ENCODE results near the gene KRTAP7-1.

Gene KRTAP7-1

GRCh38 chr21:30829659-30830058, at the start of gene KRTAP7-1:
Gene KRTAP7-1, minus strand, starts transcription at chr21:30829759. Its CDS starts 61 bp downstream, at chr21:30829698.
- DNase-seq (ENCODE audit: low read depth, low spot score), result no peak
- no peak for TF ChIP-seq CTCF (IDR thresholded peaks at IDR 0.05; ENCODE audit: low read depth, low read length)
- in situ Hi-C loops (cut with HindIII; ENCODE audit: low sequenced_read_pairs), result no loop called here
- H3K4me3 ChIP-seq (ENCODE audit: low read depth, low read length), result no peak within 1 kb of the TSS

- H3K4me3 ChIP-seq (ENCODE audit: low read depth, low read length), result no peak overlapping the region
- DNase-seq (ENCODE audit: low read depth, low spot score), result no peak
- TF ChIP-seq CTCF (IDR thresholded peaks at IDR 0.05; ENCODE audit: low read depth, low read length), result no peak
- in situ Hi-C loops (cut with HindIII; ENCODE audit: low sequenced_read_pairs), result no loop called here
These were observed 45.0 kb upstream of the KRTAP7-1 start for GRCh38 chr21:30874526-30874925.

GRCh38 chr21:30847627-30848500, 18.3 kb upstream of the KRTAP7-1 start:
- in situ Hi-C loops (cut with HindIII; ENCODE audit: low sequenced_read_pairs), result no loop called here
- H3K4me3 ChIP-seq (ENCODE audit: low read depth, low read length), result no peak overlapping the region
- TF ChIP-seq CTCF (IDR thresholded peaks at IDR 0.05; ENCODE audit: low read depth, low read length), result no peak
- no peak for DNase-seq (ENCODE audit: low read depth, low spot score)

- in situ Hi-C loops (cut with HindIII; ENCODE audit: low sequenced_read_pairs), result no loop called here
- TF ChIP-seq CTCF (IDR thresholded peaks at IDR 0.05; ENCODE audit: low read depth, low read length), result no peak
- H3K4me3 ChIP-seq (ENCODE audit: low read depth, low read length), result no peak overlapping the region
- DNase-seq (ENCODE audit: low read depth, low spot score), result no peak
These were observed 13.4 kb upstream of the KRTAP7-1 start for GRCh38 chr21:30842990-30843389.

- peak; percentile 19 for TF ChIP-seq CTCF (IDR thresholded peaks at IDR 0.05; ENCODE audit: low read depth, low read length)
- in situ Hi-C loops (cut with HindIII; ENCODE audit: low sequenced_read_pairs), result no loop called here
- DNase-seq (ENCODE audit: low read depth, low spot score), result no peak
- no peak overlapping the region for H3K4me3 ChIP-seq (ENCODE audit: low read depth, low read length)
These were observed 9.7 kb upstream of the KRTAP7-1 start for GRCh38 chr21:30839304-30839703.

- TF ChIP-seq CTCF (IDR thresholded peaks at IDR 0.05; ENCODE audit: low read depth, low read length), result no peak
- no peak overlapping the region for H3K4me3 ChIP-seq (ENCODE audit: low read depth, low read length)
- DNase-seq (ENCODE audit: low read depth, low spot score), result no peak
- in situ Hi-C loops (cut with HindIII; ENCODE audit: low sequenced_read_pairs), result no loop called here
These were observed 9.0 kb upstream of the KRTAP7-1 start for GRCh38 chr21:30838536-30838935.

Measured in astrocyte of the spinal cord (primary cell).